ENCODE data around the gene SYS1. TPM values are rescaled to one million over a fixed set of nuclear protein-coding genes. Genes with fewer than 3 reads are reported as not detected.

Gene SYS1
- total RNA-seq, 1 experiment from 2014 or later: 31.0 TPM

Other genes starting within 250 kb of the SYS1 start
- gene WFDC5, start 248.0 kb upstream of the SYS1 start, total RNA-seq (2014; rRNA removed; shearing (Covaris generic)): not detected in 2 replicates
- not detected in 2 replicates for gene WFDC12, start 238.7 kb upstream of the SYS1 start, total RNA-seq (2014; rRNA removed; shearing (Covaris generic))
- 0.40 and 0.56 TPM in 2 replicates for gene PI3, start 188.3 kb upstream of the SYS1 start, total RNA-seq (2014; rRNA removed; shearing (Covaris generic))
- gene SEMG1, start 156.1 kb upstream of the SYS1 start, total RNA-seq (2014; rRNA removed; shearing (Covaris generic)): not detected in 2 replicates
- gene SEMG2, start 141.8 kb upstream of the SYS1 start, total RNA-seq (2014; rRNA removed; shearing (Covaris generic)): not detected in 2 replicates
- gene SLPI, start 108.6 kb upstream of the SYS1 start, total RNA-seq (2014; rRNA removed; shearing (Covaris generic)): not detected in 2 replicates
- not detected in 2 replicates for gene RBPJL, start 56.3 kb upstream of the SYS1 start, total RNA-seq (2014; rRNA removed; shearing (Covaris generic))
- gene MATN4, start 54.9 kb upstream of the SYS1 start, total RNA-seq (2014; rRNA removed; shearing (Covaris generic)): 0.42 and 0.59 TPM in 2 replicates
- gene SDC4, start 14.7 kb upstream of the SYS1 start, total RNA-seq (2014; rRNA removed; shearing (Covaris generic)): 16.1 and 17.5 TPM in 2 replicates
- gene TP53TG5, start 15.2 kb downstream of the SYS1 start, total RNA-seq (2014; rRNA removed; shearing (Covaris generic)): not detected in 2 replicates
- gene DBNDD2, start 45.1 kb downstream of the SYS1 start, total RNA-seq (2014; rRNA removed; shearing (Covaris generic)): 0.77 and 1.5 TPM in 2 replicates
- gene PIGT, start 53.0 kb downstream of the SYS1 start, total RNA-seq (2014; rRNA removed; shearing (Covaris generic)): 179 and 191 TPM in 2 replicates
- not detected in 2 replicates for gene WFDC2, start 106.6 kb downstream of the SYS1 start, total RNA-seq (2014; rRNA removed; shearing (Covaris generic))
- not detected in 2 replicates for gene SPINT3, start 152.5 kb downstream of the SYS1 start, total RNA-seq (2014; rRNA removed; shearing (Covaris generic))
- gene WFDC6, start 176.3 kb downstream of the SYS1 start, total RNA-seq (2014; rRNA removed; shearing (Covaris generic)): not detected in 2 replicates
- gene EPPIN, start 184.2 kb downstream of the SYS1 start, total RNA-seq (2014; rRNA removed; shearing (Covaris generic)): not detected in 2 replicates
- not detected in 2 replicates for gene WFDC8, start 216.1 kb downstream of the SYS1 start, total RNA-seq (2014; rRNA removed; shearing (Covaris generic))